ENCODE results near the gene SFRP4.
"Not testable (repeated sequence)": the region's sequence is repeated elsewhere in the genome, so short reads cannot be mapped to it uniquely, and the experiment has no call there.

SFRP4 gene

DNA sequence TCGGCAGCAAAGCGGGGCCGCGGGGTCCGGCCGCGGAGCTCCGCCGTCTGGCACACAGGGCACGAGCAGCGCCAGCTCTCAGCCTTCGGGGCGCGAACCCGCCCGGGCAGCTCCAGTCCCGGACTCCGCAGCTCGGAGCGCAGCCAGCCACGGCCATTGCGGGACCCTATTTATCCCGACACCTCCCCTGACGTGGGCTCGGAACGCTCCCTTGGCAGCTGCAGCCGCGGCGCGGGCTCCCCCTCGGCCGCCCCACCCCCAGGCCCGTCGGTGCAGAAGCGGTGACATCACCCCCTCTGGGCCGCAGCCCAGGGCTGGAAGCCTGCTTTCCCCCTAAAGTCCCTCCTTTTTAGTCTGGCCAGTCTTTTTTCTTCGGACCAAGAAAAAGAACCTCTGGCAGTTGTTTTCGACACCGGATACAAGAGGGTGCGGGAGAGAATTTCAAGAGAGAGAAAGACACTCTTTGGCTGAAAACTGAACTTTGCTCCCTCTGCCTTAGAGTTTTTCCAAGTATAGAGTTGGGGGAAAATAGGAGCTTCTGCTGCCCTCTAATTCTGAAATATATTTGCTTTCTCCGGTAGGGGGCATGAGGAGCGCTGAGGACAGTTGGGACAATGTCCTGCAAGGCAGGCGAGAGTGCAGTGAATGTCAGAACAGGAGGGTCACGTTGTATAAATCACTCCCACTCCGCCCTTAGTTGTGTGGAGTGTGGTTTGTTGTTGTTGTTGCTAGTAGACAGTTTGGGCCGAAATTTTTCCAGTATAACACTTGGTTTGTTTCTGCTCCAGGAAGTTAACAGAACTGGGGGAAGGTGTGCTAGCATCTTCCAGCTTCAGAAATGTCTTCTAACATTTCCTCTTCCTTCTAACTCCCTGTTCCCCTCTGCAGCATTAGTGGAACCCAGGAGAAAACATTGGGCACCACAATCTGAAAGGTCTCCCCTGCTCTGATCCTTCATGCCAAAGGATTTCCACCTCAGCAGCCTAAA lies at the start of gene SFRP4:
TSS of gene SFRP4 (minus strand) at position 145 of the 988 bp plus-strand sequence. CDS start 280 bp downstream, outside the sequence.
- no peak for DNase-seq (ENCODE audit: low read depth)

DNA sequence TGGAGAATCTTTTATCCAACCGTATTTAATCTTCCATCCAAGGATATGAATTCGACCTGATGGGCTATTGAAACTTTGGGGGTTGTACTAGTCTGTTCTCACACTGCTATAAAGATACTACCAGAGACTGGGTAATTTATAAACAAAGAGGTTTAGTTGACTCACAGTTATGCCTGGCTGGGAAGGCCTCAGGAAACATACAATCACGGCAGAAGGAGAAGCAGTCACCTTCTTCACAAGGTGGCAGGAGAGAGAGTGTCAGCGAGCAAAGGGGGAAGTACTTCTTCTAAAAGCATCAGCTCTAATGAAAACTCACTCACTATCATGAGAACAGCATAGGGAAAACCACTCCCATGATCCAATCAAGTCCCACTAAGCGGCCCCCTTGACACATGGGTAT lies 47.6 kb upstream of the SFRP4 start:
- no peak for DNase-seq (ENCODE audit: low read depth)

DNA sequence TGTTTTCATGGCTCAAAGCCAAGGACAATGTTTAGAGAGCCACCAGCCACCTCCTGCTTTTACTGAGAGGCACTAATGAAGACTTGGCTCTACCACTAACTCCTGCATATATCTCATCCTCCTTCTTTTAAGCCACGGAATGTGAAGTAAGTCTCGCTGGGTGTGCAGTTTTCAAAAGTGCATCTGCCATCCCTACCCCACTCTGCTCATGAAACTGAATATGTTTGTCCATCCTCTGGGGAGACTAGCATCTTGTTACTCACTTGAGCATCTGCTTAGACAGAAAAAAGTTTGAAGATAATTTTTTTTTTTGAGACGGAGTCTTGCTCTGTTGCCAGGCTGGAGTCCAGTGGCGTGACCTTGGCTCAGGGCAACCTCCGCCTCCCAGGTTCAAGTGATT lies 44.6 kb upstream of the SFRP4 start:
- DNase-seq (ENCODE audit: low read depth) = no peak

DNA sequence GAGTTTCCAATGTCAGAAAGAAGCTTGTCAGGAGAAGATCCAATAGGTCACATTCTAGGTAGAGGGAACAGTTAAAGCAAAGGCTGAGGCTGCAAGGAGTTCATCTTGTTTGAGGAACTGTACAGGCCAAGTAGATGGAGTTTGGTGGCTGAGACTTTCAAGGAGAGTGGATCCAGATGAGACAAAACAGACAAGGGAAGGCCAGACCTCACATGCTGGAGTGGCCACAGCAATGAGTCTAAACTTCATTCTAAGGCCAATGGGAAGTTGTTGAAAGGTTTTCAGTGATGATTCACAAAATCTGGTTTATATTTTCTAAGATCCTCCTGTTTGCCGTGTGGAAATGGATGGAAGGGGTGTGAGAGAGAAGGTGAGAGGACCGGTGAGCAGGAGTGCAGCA lies 43.9 kb upstream of the SFRP4 start:
- no peak for DNase-seq (ENCODE audit: low read depth)

DNA sequence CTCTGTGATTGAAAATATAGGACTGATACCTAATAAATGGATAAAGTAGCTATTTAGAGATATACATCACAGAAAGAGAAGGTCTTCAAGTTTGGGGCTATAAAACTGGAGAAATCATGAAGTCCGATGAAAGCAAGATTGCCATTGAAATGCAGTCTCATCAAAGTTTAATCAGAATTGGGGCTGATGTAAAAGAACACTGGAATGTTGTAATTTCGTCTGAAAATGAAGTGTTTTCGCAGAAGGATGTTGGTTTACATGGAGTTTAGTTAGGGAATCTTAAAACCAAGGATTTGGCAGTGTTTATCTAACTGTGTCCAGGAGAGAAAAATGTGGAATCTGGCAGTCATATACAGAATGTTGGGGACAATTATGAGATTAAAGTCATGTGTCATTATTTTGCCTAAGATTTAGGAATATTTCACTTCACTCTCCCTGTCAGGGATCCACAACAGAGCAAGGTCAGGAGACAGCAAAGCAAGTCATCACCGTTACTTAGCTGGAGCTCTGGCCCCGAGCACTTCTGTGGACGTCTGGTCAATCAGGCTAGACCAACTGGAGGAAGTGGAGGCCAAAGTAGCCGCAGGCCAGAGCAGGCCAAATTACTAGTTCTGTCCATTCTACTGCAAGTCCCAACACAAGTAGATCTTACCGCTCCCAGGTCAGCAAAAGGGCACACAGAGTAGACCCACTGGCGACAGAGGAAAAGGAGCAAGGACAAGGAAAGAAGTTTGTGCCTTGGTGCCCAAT lies 40.8 kb upstream of the SFRP4 start:
- DNase-seq (ENCODE audit: low read depth) = no peak

DNA sequence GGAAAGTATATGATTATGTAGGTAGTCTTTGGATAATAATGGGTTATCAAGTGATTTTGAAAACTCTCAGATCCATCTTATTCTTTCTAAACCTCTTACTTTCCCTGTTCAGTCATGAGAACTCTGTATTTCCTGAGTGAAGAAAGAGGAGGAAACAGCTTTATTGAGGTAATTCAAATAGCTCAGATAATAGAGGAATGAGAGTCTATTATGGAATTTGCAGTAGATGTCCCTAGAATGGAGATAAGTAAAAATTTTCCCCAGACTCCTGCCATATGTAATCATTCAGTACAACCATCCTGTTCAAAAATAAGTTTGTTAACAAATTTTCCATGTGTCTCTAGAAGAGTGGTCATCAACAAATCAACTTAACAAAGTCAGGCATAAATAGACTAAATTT lies 40.2 kb upstream of the SFRP4 start:
- no peak for DNase-seq (ENCODE audit: low read depth)

DNA sequence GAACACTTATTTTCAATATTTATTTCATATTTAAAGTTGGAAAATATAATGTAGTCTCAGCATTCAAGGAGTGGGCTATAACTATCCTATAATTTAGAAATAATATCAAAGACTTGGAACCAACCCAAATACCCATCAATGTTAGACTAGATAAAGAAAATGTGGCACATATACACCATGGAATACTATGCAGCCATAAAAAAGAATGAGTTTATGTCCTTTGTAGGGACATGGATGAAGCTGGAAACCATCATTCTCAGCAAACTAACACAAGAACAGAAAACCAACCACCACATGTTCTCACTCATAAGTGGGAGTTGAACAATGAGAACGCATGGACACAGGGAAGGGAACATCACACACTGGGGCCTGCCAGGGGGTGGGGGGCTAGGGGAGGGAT lies 37.6 kb upstream of the SFRP4 start:
- not testable (repeated sequence) for DNase-seq (ENCODE audit: low read depth)

DNA sequence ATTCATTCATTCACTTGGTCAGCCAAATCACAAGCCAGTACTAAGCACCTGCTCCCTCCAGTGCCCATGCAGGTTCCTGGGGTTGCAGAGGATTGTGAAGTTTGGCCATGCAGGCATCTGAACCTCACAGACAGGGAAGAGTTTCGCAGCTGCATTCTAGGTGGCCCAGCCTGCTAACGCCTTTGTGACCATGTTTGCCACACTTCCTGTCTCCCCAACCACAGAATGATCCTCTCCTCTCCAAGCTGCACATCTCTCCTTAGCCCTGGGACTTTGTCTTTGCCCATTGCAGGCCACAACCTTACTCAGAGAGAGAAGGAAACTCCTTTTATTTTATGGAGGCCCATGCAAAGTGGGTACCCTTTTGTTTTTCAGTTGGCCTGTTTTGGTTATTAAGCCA lies 35.6 kb upstream of the SFRP4 start:
- no peak for DNase-seq (ENCODE audit: low read depth)

DNA sequence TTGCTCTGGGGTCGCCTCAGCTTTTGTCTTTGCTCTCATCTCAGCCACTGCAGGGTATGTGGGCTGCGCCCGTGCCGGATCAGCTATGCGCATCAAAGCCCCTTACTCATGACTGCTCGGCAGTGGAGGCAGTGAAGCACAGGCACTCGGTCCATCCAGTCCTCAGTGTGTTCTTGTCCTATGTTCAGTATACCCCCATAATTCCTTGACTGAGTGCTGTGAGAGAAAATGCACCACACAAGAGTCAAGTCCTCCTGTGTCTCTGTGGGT lies 31.3 kb upstream of the SFRP4 start:
- DNase-seq (ENCODE audit: low read depth) = no peak

DNA sequence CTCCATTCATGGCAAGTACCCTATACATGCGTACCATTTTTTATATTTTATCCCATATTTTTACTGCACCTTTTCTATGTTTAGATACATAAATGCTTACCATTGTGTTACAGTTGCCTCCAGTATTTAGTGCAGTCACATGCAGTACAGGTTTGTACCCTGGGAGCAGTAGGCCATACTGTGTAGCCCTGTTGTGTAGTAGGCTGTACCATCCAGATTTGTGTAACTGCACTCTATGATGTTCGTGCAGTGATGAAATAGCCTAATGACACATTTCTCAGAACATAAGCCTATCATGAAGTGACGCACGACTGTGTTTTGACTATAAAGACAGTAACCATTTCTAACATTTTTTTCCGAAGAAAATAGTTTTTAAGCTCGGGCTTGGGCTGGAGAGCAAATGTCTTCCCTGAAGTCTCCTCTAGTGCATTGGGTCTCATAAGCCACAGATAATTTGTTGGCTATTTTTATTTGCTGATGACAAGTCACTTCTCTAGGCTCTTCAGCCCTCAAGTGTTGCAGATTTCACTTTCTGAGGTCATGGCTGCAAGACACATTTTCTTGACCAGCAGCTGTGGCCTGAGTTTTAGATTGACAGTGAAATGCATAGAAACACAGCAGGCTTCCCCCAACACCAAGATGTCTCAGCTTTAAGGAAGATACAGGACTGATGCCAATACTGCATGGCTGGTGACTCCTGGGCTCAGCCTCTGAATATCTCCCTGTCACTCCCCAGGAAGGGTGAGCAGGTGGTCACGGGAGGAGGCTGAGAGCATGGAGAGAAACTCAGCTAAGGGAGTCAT lies 30.7 kb upstream of the SFRP4 start:
- no peak for DNase-seq (ENCODE audit: low read depth)

DNA sequence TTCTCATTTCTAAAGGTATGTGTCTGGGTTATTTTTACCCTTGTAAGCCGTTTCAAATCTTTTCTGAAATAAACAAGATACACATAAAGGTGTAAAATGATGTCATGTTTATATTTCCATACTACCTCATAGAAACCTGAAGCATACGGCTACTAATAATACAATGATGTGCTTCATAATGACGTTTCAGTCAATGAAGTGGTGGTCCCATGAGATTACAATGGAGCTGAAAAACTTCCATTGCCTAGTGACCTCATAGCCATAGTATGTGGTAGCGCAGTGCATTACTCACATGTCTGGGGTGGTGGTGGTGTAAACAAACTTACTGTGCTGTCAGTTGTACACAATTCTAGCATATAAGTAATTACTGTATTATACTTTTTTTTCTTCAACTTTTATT lies 28.7 kb upstream of the SFRP4 start:
- no peak for DNase-seq (ENCODE audit: low read depth)

DNA sequence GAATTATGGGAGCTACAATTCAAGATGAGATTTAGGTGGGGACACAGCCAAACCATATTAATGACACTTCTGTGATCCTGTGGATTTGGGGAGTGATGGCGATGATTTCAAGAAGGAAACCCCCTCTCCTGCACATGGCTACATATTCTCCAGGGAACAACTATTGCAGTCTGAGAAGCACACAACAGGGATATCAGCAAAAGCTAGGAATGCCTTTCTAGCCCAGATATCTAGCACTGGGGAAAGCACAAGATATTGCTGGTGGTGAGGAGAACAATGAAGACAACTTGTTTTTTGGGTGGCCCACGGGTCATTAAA lies 28.1 kb upstream of the SFRP4 start:
- DNase-seq (ENCODE audit: low read depth) = no peak

DNA sequence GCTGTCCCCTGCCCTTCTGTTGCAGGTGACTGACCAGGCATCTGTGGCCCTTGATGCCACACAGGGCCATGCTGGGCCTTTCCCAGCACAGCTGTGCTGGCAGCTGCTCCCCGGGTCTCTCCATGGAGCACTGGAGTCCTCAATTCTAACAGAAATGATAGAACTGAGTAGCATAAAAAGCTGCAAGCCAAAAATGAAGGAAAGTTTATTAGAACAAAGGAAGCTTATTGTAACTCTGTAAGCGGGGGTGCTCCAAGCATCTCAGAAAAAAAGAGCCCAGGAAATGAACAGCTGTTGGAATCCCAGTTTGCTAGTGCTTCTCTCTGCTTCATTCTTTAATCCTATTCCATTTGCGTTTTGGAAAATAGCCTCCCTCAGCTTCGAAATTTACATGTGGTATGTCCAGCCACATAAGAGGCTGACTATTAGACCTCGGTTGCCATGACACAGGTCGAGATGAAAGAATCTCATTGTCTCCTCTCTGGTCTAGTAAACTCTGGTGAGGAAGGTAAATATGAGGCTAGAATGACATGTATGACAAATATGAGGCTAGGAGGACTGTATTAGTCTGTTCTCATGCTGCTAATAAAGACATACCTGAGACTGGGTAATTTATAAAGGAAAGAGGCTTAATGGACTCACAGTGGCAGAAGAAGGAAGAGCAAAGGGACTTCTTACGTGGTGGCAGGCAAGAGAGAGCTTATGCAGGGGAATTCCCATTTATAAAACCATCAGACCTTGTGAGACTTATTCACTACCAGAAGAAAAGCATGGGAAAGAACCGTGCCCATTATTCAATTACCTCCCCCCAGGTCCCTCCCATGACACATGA lies 27.5 kb upstream of the SFRP4 start:
- DNase-seq (ENCODE audit: low read depth) = no peak

DNA sequence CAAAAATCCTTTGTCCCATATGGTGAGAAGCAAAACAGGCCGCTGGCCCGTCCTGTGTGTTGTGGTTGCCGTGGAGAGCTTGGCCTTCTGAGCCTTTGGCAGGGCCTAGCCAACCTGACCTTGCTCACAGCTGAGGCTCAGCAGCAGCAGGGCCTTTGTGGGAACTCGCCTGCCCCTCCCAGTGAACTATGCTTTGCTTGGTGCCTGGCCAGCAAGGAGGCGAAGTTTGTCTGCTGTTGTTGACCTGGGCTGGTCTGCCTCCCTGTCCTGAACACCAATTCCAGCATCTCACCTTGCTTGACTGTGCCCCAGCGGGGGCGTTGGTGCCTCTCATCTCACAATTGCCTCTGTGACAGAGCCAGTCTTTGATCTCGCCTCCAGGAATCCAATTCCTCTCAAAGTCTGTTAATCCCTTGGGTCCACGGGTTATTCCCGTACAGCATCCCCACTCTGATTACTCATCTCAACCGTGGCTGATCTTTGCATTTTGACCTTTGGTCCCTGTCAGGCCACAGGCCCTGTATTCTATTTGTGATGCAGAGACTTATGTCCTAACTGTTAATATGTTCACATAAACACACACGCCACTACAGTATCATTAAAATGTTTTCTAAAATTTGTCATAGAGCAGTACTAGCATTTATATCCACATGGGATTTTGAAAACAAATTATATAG lies 26.5 kb upstream of the SFRP4 start:
- no peak for DNase-seq (ENCODE audit: low read depth)

DNA sequence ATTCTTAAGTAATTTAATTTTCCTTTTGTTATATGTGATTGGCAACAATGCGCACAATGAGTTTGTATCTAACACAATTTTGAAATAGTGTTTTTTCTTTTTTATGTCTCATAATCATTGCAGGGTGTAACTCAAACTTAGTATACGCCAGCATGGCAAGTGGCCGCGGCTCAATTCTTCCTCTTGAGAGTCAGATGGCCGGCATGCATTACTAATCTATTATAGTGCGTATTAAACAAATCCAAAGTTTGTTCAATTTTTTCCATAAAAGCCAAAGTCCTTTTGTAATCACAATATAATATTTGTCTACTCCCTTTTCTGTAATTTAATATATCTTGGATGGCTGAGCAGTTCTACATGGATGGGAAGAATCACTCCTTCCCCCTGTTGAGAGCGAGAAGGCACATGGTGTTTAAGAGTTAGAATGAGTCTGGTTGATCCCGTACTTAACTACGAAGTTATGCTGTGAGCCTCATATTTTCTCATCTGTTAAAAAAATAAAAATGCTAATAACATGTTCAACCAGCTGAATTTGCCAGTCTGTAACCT lies 16.5 kb upstream of the SFRP4 start:
- no peak for DNase-seq (ENCODE audit: low read depth)

DNA sequence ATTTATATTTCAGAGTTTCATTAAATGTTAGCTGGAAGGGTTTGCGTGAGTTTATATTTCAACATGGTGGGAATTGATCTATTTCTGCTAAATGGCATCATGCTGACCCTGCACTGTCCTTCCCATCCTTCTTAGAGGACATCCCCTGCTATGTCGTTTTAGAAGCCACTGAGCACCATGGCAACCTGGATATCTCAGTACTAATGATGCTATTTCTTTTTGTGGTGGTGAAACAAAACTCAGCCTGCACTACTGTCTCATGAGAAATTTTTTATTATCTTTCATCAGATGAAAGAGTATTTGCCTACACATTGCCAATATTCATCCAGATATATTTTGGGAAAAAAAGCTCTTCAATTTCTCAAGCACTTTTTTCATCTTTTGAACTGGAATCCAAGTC lies 15.9 kb upstream of the SFRP4 start:
- DNase-seq (ENCODE audit: low read depth) = no peak

DNA sequence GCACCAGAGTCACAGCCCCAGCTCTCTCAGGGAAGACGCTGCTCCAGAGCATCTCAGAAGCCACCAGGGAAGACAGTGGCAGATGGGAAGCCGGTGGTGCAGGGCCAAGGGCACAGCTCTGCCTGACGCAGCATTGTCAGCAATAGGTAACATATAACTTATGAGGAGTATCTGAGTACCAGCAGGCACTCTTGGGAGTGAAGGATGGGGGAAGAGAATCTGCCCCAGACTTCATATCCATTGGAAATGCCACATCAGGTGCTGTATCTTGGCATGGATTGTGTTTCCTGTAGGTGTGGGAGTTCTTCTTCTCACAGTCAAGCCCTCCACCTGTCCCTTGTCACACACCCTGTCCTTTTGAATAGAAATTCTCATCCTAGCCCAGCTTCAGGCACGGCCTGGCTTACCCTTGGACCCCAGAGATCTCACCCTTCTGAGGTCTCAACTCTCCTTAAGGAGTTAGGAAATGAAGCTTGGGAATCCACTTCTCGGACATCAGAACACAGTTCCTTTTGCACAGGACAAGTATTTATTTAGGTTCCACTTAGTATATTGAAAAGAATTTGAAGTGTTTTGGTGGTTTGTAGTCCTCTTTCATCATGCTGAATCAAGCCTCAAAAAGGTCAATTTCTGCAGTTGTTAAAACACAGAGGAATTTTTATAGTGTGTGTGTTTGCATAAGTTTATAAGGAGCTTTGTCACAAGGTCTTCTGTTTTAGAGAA lies 13.8 kb upstream of the SFRP4 start:
- DNase-seq (ENCODE audit: low read depth) = no peak

DNA sequence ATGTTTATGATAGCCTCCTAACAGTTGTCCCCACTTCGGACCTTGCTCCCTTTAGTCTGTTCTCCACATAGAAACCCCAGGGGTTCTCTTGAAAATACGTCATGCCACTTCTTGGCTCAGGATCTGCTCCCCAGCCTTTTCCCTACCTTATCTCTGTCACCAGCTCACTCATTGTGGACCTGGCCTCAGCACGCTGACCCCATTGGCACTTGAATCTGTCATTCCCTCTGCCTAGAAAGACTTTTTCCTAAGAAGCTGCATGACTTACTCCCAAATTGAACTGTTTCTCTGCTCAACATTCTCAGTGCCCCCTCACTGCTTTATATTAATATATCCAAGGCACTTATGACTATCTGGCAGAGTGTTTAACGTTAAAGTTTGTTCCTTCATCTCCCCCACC lies 12.3 kb upstream of the SFRP4 start:
- no peak for DNase-seq (ENCODE audit: low read depth)

DNA sequence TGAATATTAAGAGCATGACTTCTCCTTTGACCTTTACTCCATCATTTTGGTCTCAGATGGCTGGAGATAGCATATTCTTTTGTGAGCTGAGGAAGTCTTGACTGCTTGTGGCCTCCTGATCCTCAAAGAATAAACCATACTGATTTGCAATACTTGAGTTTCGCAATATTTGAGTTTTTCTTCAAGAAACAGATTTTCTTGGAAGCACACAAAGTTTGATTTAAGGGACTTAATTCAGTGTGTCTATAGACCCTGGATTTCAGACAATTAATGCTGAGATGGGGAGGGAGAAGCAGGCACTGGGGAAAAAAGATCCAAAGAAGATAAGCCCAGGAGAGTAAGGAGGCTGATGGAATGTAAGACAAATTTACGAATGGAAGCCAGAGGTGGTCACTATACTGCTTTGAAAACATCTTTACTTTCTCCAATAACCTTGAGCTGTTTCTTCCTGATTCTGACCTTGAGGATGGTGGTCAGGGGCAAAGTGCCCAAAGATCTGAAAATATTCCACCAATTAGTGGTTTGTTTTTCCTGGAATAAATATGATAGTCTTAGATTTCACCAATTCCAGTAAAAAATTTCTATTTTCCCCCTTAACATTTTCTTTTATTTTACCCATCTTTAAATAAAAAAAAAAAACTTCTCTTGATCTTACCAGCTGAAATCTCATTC lies 11.3 kb upstream of the SFRP4 start:
- no peak for DNase-seq (ENCODE audit: low read depth)

DNA sequence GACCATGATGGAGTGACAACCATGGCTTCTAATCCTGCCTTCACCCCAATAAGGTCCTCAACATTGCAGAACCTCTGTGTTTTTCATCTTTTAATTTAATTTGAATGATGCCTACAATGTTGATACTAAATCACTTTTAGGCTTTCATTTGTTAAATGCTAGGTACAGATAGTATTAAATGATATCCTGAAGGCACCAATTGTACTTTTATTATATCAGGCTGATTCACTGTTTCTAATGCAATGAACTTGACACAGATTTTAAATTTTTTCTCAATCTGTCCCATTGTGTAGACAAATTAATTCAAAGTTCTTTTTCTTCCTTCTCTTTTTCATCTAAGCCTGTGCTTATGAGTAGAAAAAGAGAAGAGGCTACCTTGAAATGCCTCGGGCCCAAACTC lies 9.0 kb upstream of the SFRP4 start:
- DNase-seq (ENCODE audit: low read depth) = no peak
